NB4 (cell line): ENCODE data around the gene OR56A1.

ENCODE experiments used
- CTCF ChIP-seq: IDR thresholded peaks from one replicate; pipeline ENCODE4 v1.5.1; 2012; ENCODE audit warnings: low read depth, low read length
- POLR2A ChIP-seq: IDR thresholded peaks from 2 replicates; pipeline ENCODE4 v1.6.1; 2011; ENCODE audit warnings: mild to moderate bottlenecking; ENCODE audit not compliant: insufficient read length; ENCODE audit errors: extremely low read depth

GRCh38 chr11:6006846-6007245 lies 23.7 kb downstream of the OR56A1 start, which contains the start of gene OR56A4:
- no peak for TF ChIP-seq POLR2A
- TF ChIP-seq CTCF = no peak
